H1 (cell line): Measurements from ENCODE around the gene PGLYRP4. TPM values are rescaled to one million over a fixed set of nuclear protein-coding genes. Genes with fewer than 3 reads are reported as not detected.

Source experiments
- CTCF ChIA-PET: fragments of 300-600 bp; sonication (Branson Sonifier 250); formaldehyde crosslinking; loops from one replicate; lab custom pipeline; 2021; ENCODE audit not compliant: partially characterized antibody; lab: Charles Lee
- POLR2A ChIA-PET: fragments of 300-600 bp; sonication (Branson Sonifier 250); formaldehyde crosslinking; loops from one replicate; lab custom pipeline; 2021; ENCODE audit warnings: inconsistent platforms; ENCODE audit not compliant: partially characterized antibody; lab: Charles Lee
- DNase-seq, 2 experiments: peaks; one replicate each; pipeline versions ENCODE4 v3.0.0 to v3.0.0-alpha.2; 2010 to 2022; ENCODE audit warnings: low spot score in 2 of 2, low read depth in 1 of 2, mixed read lengths in 1 of 2
- FAIRE-seq: peaks from 2 replicates; lab custom pipeline; 2011; peaks lifted over from hg19 to GRCh38; lab: Jason Lieb, UNC
- H2AFZ ChIP-seq: 2 replicates; pipeline ENCODE4 v1.8.1; 2012; ENCODE audit warnings: low read length, inconsistent platforms
- H2AK5ac ChIP-seq: 2 replicates; pipeline ENCODE4 v1.6.1; 2013; ENCODE audit warnings: low read depth, low read length
- H2BK120ac ChIP-seq: replicated peaks from 2 replicates; pipeline ENCODE3; 2013; ENCODE audit warnings: low read depth, low read length, inconsistent platforms
- H2BK12ac ChIP-seq: 2 replicates; pipeline ENCODE4 v1.6.1; 2013; ENCODE audit warnings: low read depth, low read length
- H2BK15ac ChIP-seq: 2 replicates; pipeline ENCODE4 v1.6.1; 2013; ENCODE audit warnings: low read length
- H2BK20ac ChIP-seq: 2 replicates; pipeline ENCODE4 v1.6.1; 2013; ENCODE audit warnings: low read length
- H2BK5ac ChIP-seq: 2 replicates; pipeline ENCODE4 v1.6.1; 2013; ENCODE audit warnings: low read depth, low read length
- H3K14ac ChIP-seq: 2 replicates; pipeline ENCODE4 v1.6.1; 2013; ENCODE audit warnings: inconsistent platforms; ENCODE audit not compliant: insufficient read length
- H3K18ac ChIP-seq: 2 replicates; pipeline ENCODE4 v1.6.1; 2013; ENCODE audit warnings: low read length; ENCODE audit errors: extremely low read depth
- H3K23ac ChIP-seq: 2 replicates; pipeline ENCODE4 v1.6.1; 2013; ENCODE audit warnings: inconsistent platforms; ENCODE audit not compliant: insufficient read length
- H3K23me2 ChIP-seq: 2 replicates; pipeline ENCODE4 v1.6.1; 2013; ENCODE audit warnings: low read depth, low read length
- H3K27ac ChIP-seq: 2 replicates; pipeline ENCODE4 v1.6.1; 2011; ENCODE audit warnings: low read depth, low read length, inconsistent platforms
- H3K27me3 ChIP-seq, 4 experiments: replicated peaks in 1 of 4; 1 replicate in 1 of 4; 2 replicates in 3 of 4; pipeline versions ENCODE4 v1.6.1 to v1.8.1; 2011 to 2013; ENCODE audit warnings: low read length in 3 of 4, mild to moderate bottlenecking in 3 of 4, inconsistent platforms in 2 of 4, mixed read lengths in 2 of 4, moderate library complexity in 1 of 4; ENCODE audit not compliant: control insufficient read depth in 3 of 4, insufficient read depth in 3 of 4; ENCODE audit errors: extremely low read depth in 1 of 4
- H3K36me3 ChIP-seq, 4 experiments: 2 replicates each; pipeline versions ENCODE4 v1.6.1 to v1.8.1; 2011 to 2013; ENCODE audit warnings: mild to moderate bottlenecking in 4 of 4, low read length in 3 of 4, moderate library complexity in 2 of 4, control low read depth in 1 of 4, inconsistent platforms in 1 of 4; ENCODE audit not compliant: insufficient read depth in 4 of 4, control insufficient read depth in 2 of 4
- H3K4ac ChIP-seq: replicated peaks from 2 replicates; pipeline ENCODE3; 2013; ENCODE audit warnings: low read length, low read depth, mixed read lengths, inconsistent platforms; ENCODE audit not compliant: insufficient read length
- H3K4me1 ChIP-seq, 4 experiments: replicated peaks in 1 of 4; 1 replicate in 1 of 4; 2 replicates in 3 of 4; pipeline versions ENCODE4 v1.6.1 to v1.8.1; 2011 to 2013; ENCODE audit warnings: low read length in 3 of 4, inconsistent platforms in 2 of 4, mixed read lengths in 1 of 4; ENCODE audit not compliant: insufficient read depth in 4 of 4, control insufficient read depth in 3 of 4
- H3K4me2 ChIP-seq, 2 experiments: 2 replicates each; pipeline versions ENCODE4 v1.6.1 to v1.8.1; 2011 to 2013; ENCODE audit warnings: low read depth in 2 of 2, low read length in 2 of 2, control low read depth in 1 of 2, inconsistent platforms in 1 of 2, mild to moderate bottlenecking in 1 of 2; ENCODE audit not compliant: insufficient read depth in 1 of 2
- H3K4me3 ChIP-seq, 4 experiments: fragments of 200-600, 300-600 bp in 1 of 4; sonication (generic), shearing (Covaris generic), sonication (Bioruptor Twin) in 1 of 4; 2 replicates each; pipeline versions ENCODE4 v1.5.1 to v1.8.1; 2011 to 2016; ENCODE audit warnings: low read length in 4 of 4, low read depth in 3 of 4, control low read depth in 2 of 4, inconsistent platforms in 2 of 4, mild to moderate bottlenecking in 2 of 4, mixed read lengths in 1 of 4, moderate library complexity in 1 of 4; ENCODE audit not compliant: insufficient read depth in 2 of 4; ENCODE audit errors: extremely low read depth in 1 of 4
- H3K56ac ChIP-seq: replicated peaks from 2 replicates; pipeline ENCODE3; 2013; ENCODE audit warnings: low read depth, mild to moderate bottlenecking, mixed read lengths, low read length, inconsistent platforms; ENCODE audit not compliant: insufficient read length
- H3K79me1 ChIP-seq: 2 replicates; pipeline ENCODE4 v1.6.1; 2013; ENCODE audit warnings: low read depth, low read length, control low read depth
- H3K79me2 ChIP-seq, 2 experiments: 2 replicates each; pipeline versions ENCODE4 v1.6.1 to v1.8.1; 2012 to 2013; ENCODE audit warnings: low read length in 2 of 2, mild to moderate bottlenecking in 2 of 2, inconsistent platforms in 1 of 2; ENCODE audit not compliant: insufficient read depth in 2 of 2, control insufficient read depth in 1 of 2
- H3K9ac ChIP-seq, 4 experiments: replicated peaks in 1 of 4; 1 replicate in 1 of 4; 2 replicates in 3 of 4; pipeline versions ENCODE4 v1.6.1 to v1.8.1; 2011 to 2013; ENCODE audit warnings: low read depth in 3 of 4, low read length in 3 of 4, control low read depth in 2 of 4, mild to moderate bottlenecking in 2 of 4, moderate library complexity in 2 of 4, inconsistent platforms in 1 of 4; ENCODE audit errors: extremely low read depth in 1 of 4
- H3K9me3 ChIP-seq, 2 experiments: 2 replicates each; pipeline versions ENCODE4 v1.6.1 to v1.8.1; 2012 to 2013; ENCODE audit warnings: mild to moderate bottlenecking in 2 of 2, moderate library complexity in 2 of 2, control low read depth in 1 of 2, inconsistent platforms in 1 of 2, low read depth in 1 of 2, low read length in 1 of 2, mixed read lengths in 1 of 2; ENCODE audit not compliant: insufficient read depth in 2 of 2
- H4K20me1 ChIP-seq, 2 experiments: replicated peaks in 1 of 2; 2 replicates each; pipeline versions ENCODE3 to v1.8.1; 2011 to 2013; ENCODE audit warnings: inconsistent platforms in 2 of 2, low read length in 2 of 2, mild to moderate bottlenecking in 1 of 2; ENCODE audit not compliant: insufficient read depth in 2 of 2, control insufficient read depth in 1 of 2
- H4K5ac ChIP-seq: 2 replicates; pipeline ENCODE4 v1.6.1; 2013; ENCODE audit warnings: low read length, low read depth, mixed read lengths, inconsistent platforms; ENCODE audit not compliant: insufficient read length
- H4K8ac ChIP-seq: 2 replicates; pipeline ENCODE4 v1.8.0; 2013; ENCODE audit warnings: mild to moderate bottlenecking, moderate library complexity, low read length, inconsistent platforms; ENCODE audit not compliant: insufficient read depth; ENCODE audit errors: extremely low read depth
- H4K91ac ChIP-seq: replicated peaks from 2 replicates; pipeline ENCODE3; 2013; ENCODE audit warnings: low read length, mixed read lengths, inconsistent platforms; ENCODE audit not compliant: insufficient read length
- CREB1 ChIP-seq: IDR thresholded peaks from 2 replicates; pipeline ENCODE4 v1.6.1; 2012; ENCODE audit warnings: inconsistent platforms
- CTBP2 ChIP-seq: IDR thresholded peaks from 2 replicates; pipeline ENCODE4 v1.7.0; 2011; ENCODE audit warnings: borderline replicate concordance, mild to moderate bottlenecking, moderate library complexity, mixed read lengths, low read length; ENCODE audit not compliant: insufficient read depth, insufficient read length
- FOSL1 ChIP-seq: IDR thresholded peaks from 2 replicates; pipeline ENCODE4 v1.6.1; 2011; ENCODE audit warnings: mild to moderate bottlenecking, low read depth, low read length, moderate library complexity; ENCODE audit not compliant: insufficient read depth
- HDAC2 ChIP-seq, 2 experiments: fragments of 300-600 bp in 1 of 2; sonication (generic) in 1 of 2; IDR thresholded peaks; 2 replicates each; pipeline ENCODE4 v1.6.1; 2011 to 2012; ENCODE audit warnings: low read depth in 2 of 2, low read length in 2 of 2, mild to moderate bottlenecking in 2 of 2, moderate library complexity in 2 of 2, borderline replicate concordance in 1 of 2, inconsistent platforms in 1 of 2
- JUN ChIP-seq: IDR thresholded peaks from 2 replicates; pipeline ENCODE4 v1.6.1; 2011; ENCODE audit warnings: low read depth, mild to moderate bottlenecking, improper control_type of control experiment, low read length
- KDM4A ChIP-seq: IDR thresholded peaks from one replicate; pipeline ENCODE4 v1.7.1; 2012; ENCODE audit warnings: low read depth, mild to moderate bottlenecking, moderate library complexity, low read length, inconsistent platforms; ENCODE audit not compliant: severe bottlenecking
- RBBP5 ChIP-seq: IDR thresholded peaks from 2 replicates; pipeline ENCODE4 v1.7.1; 2012; ENCODE audit warnings: low read depth, mild to moderate bottlenecking, inconsistent platforms, low read length, moderate library complexity, borderline replicate concordance
- SRF ChIP-seq: IDR thresholded peaks from 2 replicates; pipeline ENCODE4 v1.6.1; 2011; ENCODE audit warnings: mild to moderate bottlenecking, low read depth, low read length, moderate library complexity
- ZNF274 ChIP-seq: IDR thresholded peaks from 2 replicates; pipeline ENCODE4 v1.7.0; 2012; ENCODE audit warnings: low read length, borderline replicate concordance; ENCODE audit errors: extremely low read depth
- WGBS, 2 experiments: shearing (Covaris generic) in 1 of 2; methylation state at CpG; one replicate each; pipeline versions ENCODE4 v1.1.6 to v1.1.7; 2013 to 2015; ENCODE audit warnings: low lambda C conversion rate in 2 of 2, mixed read lengths in 2 of 2, inconsistent platforms in 1 of 2, low coverage in 1 of 2, missing lambda C conversion rate in 1 of 2; ENCODE audit not compliant: insufficient replicate concordance in 2 of 2, insufficient coverage in 1 of 2, insufficient read length in 1 of 2; ENCODE audit errors: extremely low coverage in 1 of 2, missing lambda C conversion rate in 1 of 2; 5-methylcytosine and 5-hydroxymethylcytosine counted together
- polyA plus RNA-seq, 7 experiments: library from polyadenylated mRNA; depleted of rRNA in 3 of 7; stranded (reverse) in 5 of 7; unstranded in 2 of 7; fragments of >200 nt in 5 of 7; fragments of 200-250 nt in 2 of 7; gene quantifications; 1 replicate in 5 of 7; 2 replicates in 1 of 7; 4 replicates in 1 of 7; pipeline versions ENCODE4 v1.2.1 to v1.2.3, GENCODE V29; 2011 to 2013; ENCODE audit warnings: missing spikeins in 2 of 7, mixed read lengths in 2 of 7
- total RNA-seq: library from RNA; stranded (reverse); fragmentation: NEBNext Ultra II Directional; extraction: Animal tissue kit (Norgen Biotek cat#: 25700); gene quantifications from 2 replicates; pipeline ENCODE4 v1.2.1, GENCODE V29; 2021

The PGLYRP4 gene
- total and polyA plus RNA-seq, 2 of the 8 experiments (the other 6 are each of a cell fraction or from before 2014, with no cell fraction given) = not detected

GRCh38 chr1:153356392-153357075, 7.9 kb upstream of the PGLYRP4 start:
- Histone ChIP-seq H3K9ac (no peak overlapping the region), H3K79me2 (no peaks in the 10 kb centered on the region), H3K9me3 (no peaks in the 10 kb centered on the region), H4K20me1 (no peaks in the 10 kb centered on the region), H4K8ac (no peak overlapping the region), H2AFZ (no peak overlapping the region), H2BK120ac (no peak overlapping the region), H2BK15ac (no peak overlapping the region), H3K23me2 (no peaks in the 10 kb centered on the region), H3K18ac (no peak overlapping the region), H3K36me3 (no peaks in the 10 kb centered on the region), H4K5ac (no peak overlapping the region), H3K23ac (no peak overlapping the region), H3K14ac (no peak overlapping the region), H3K4me1 (no peaks in the 10 kb centered on the region; a peak in 1 of 7 replicates), H2BK20ac (no peak overlapping the region), H4K91ac (no peak overlapping the region), H3K4me2 (no peak overlapping the region), H2AK5ac (no peak overlapping the region), H3K79me1 (no peaks in the 10 kb centered on the region), H3K27ac (no peak overlapping the region), H2BK12ac (no peak overlapping the region), H2BK5ac (no peak overlapping the region), H3K56ac (no peak overlapping the region), H3K4me3 (no peak overlapping the region), H3K4ac (no peak overlapping the region), H3K27me3 (no peaks in the 10 kb centered on the region)
- TF ChIP-seq ZNF274 = no peak
- no peak for TF ChIP-seq SRF
- no peak for TF ChIP-seq FOSL1
- TF ChIP-seq KDM4A = no peak
- no peak for TF ChIP-seq CTBP2
- TF ChIP-seq CREB1 = no peak
- TF ChIP-seq JUN = no peak
- TF ChIP-seq RBBP5 = no peak
- no peak for TF ChIP-seq HDAC2 (IDR thresholded peaks at IDR 0.05; ENCODE audit: borderline replicate concordance in 1 of 2, low read depth in 2 of 2, low read length in 2 of 2)
- CTCF ChIA-PET = interaction anchor here (0.6 to 8.5 kb wide), 28 partner anchors 8 to 661 kb away, joined by 3 to 360 read pairs (median 5); no protein-coding TSS in a partner anchor
- DNase-seq (no peak), FAIRE-seq (no peak)
- 88% methylated on average over 8 of the region's 8 CpGs; no CpG with 5 or more reads in 1 of the 2 experiments for WGBS, 2 experiments
- POLR2A ChIA-PET = no interaction called here
